ENCODE results near the gene RPS29. TPM values are rescaled to one million over a fixed set of nuclear protein-coding genes. Genes with fewer than 3 reads are reported as not detected.
"Not testable (repeated sequence)": the region's sequence is repeated elsewhere in the genome, so short reads cannot be mapped to it uniquely, and the experiment has no call there.

RPS29 gene
- total RNA-seq, 2 experiments from 2014 or later, result 1,759 to 2,048 TPM

- Mint-ChIP-seq H3K27me3 (no peaks in the 10 kb centered on the region), H3K9me3 (no peaks in the 10 kb centered on the region), H3K4me3 (no peak overlapping the region), H3K4me1 (peaks cover 26% of the 10 kb centered on the region), H3K27ac (peak overlapping the region; percentile 56), H3K36me3 (peaks cover 40% of the 10 kb centered on the region)
- no peak for DNase-seq
Measured at GRCh38 chr14:49615776-49616175, 29.6 kb upstream of the RPS29 start.

- peaks cover 26% of the 10 kb centered on the region for H3K4me1 Mint-ChIP-seq
- H3K9me3 Mint-ChIP-seq, result no peaks in the 10 kb centered on the region
- H3K27ac Mint-ChIP-seq, result no peak overlapping the region
- H3K27me3 Mint-ChIP-seq, result no peaks in the 10 kb centered on the region
- no peak for DNase-seq
- peaks cover 34% of the 10 kb centered on the region for H3K36me3 Mint-ChIP-seq
- H3K4me3 Mint-ChIP-seq, result no peak overlapping the region
Measured at GRCh38 chr14:49614196-49614595, 28.0 kb upstream of the RPS29 start.

GRCh38 chr14:49612671-49613070 is 26.5 kb upstream of the RPS29 start:
- Mint-ChIP-seq H3K4me1 (peaks cover 14% of the 10 kb centered on the region), H3K36me3 (peaks cover 23% of the 10 kb centered on the region), H3K27me3 (no peaks in the 10 kb centered on the region), H3K27ac (no peak overlapping the region), H3K4me3 (no peak overlapping the region), H3K9me3 (no peaks in the 10 kb centered on the region)
- no peak for DNase-seq

- Mint-ChIP-seq H3K36me3 (peaks cover 19% of the 10 kb centered on the region), H3K27me3 (no peaks in the 10 kb centered on the region), H3K4me3 (no peak overlapping the region), H3K27ac (no peak overlapping the region), H3K4me1 (peaks cover 12% of the 10 kb centered on the region), H3K9me3 (no peaks in the 10 kb centered on the region)
- no peak for DNase-seq
Measured at GRCh38 chr14:49612251-49612650, 26.1 kb upstream of the RPS29 start.

GRCh38 chr14:49607583-49607982 is 21.4 kb upstream of the RPS29 start:
- H3K36me3 Mint-ChIP-seq, result peaks cover 19% of the 10 kb centered on the region
- H3K9me3 Mint-ChIP-seq, result no peaks in the 10 kb centered on the region
- no peak overlapping the region for H3K4me3 Mint-ChIP-seq
- DNase-seq, result no peak
- H3K27me3 Mint-ChIP-seq, result no peaks in the 10 kb centered on the region
- H3K27ac Mint-ChIP-seq, result no peak overlapping the region
- H3K4me1 Mint-ChIP-seq, result peaks cover 7% of the 10 kb centered on the region

GRCh38 chr14:49598485-49599300 is 12.5 kb upstream of the RPS29 start, which contains the start of gene LRR1:
Gene LRR1, plus strand, starts transcription at chr14:49598940. Its CDS starts 81 bp downstream, at chr14:49599021.
- peak; percentile 87 for DNase-seq
- H3K27ac Mint-ChIP-seq, result peak within 1 kb of the TSS; percentile 97
- H3K9me3 Mint-ChIP-seq, result no peaks in the 10 kb centered on the region
- peaks cover 21% of the 10 kb centered on the region for H3K36me3 Mint-ChIP-seq
- peak within 1 kb of the TSS; percentile 99 for H3K4me3 Mint-ChIP-seq
- peaks cover 19% of the 10 kb centered on the region for H3K4me1 Mint-ChIP-seq
- H3K27me3 Mint-ChIP-seq, result no peaks in the 10 kb centered on the region

- no peaks in the 10 kb centered on the region for H3K9me3 Mint-ChIP-seq
- H3K36me3 Mint-ChIP-seq, result peaks cover 21% of the 10 kb centered on the region
- H3K4me1 Mint-ChIP-seq, result peaks cover 19% of the 10 kb centered on the region
Measured at GRCh38 chr14:49598189-49598484, 12.0 kb upstream of the RPS29 start.

GRCh38 chr14:49594347-49595091 is 8.3 kb upstream of the RPS29 start:
- Mint-ChIP-seq H3K4me3 (no peak overlapping the region), H3K27me3 (no peaks in the 10 kb centered on the region), H3K4me1 (peaks cover 10% of the 10 kb centered on the region), H3K36me3 (peaks cover 4% of the 10 kb centered on the region), H3K9me3 (no peaks in the 10 kb centered on the region), H3K27ac (no peak overlapping the region)
- no peak for DNase-seq

More at GRCh38 chr14:49598189-49598484, 12.0 kb upstream of the RPS29 start:
- Mint-ChIP-seq H3K27ac (peak overlapping the region; percentile 97), H3K27me3 (no peaks in the 10 kb centered on the region), H3K4me3 (peak overlapping the region; percentile 99)
- DNase-seq, result no peak

GRCh38 chr14:49593016-49593415 is 6.8 kb upstream of the RPS29 start:
- Mint-ChIP-seq H3K9me3 (no peaks in the 10 kb centered on the region), H3K4me1 (peaks cover 10% of the 10 kb centered on the region), H3K27me3 (no peaks in the 10 kb centered on the region), H3K36me3 (no peaks in the 10 kb centered on the region), H3K27ac (no peak overlapping the region), H3K4me3 (no peak overlapping the region)
- DNase-seq, result no peak

GRCh38 chr14:49589387-49589786 is 3.2 kb upstream of the RPS29 start:
- Mint-ChIP-seq H3K4me1 (peaks cover 16% of the 10 kb centered on the region), H3K4me3 (no peak overlapping the region), H3K36me3 (peaks cover 21% of the 10 kb centered on the region), H3K9me3 (no peaks in the 10 kb centered on the region), H3K27me3 (peaks cover 11% of the 10 kb centered on the region), H3K27ac (no peak overlapping the region)
- no peak for DNase-seq

GRCh38 chr14:49586673-49587460 is 687 bp upstream of the RPS29 start:
- Mint-ChIP-seq H3K4me3 (peak overlapping the region; percentile 92), H3K27me3 (peaks cover 11% of the 10 kb centered on the region), H3K36me3 (peaks cover 45% of the 10 kb centered on the region), H3K9me3 (no peaks in the 10 kb centered on the region), H3K4me1 (peaks cover 39% of the 10 kb centered on the region), H3K27ac (peak overlapping the region; percentile 100)
- no peak for DNase-seq

- peaks cover 57% of the 10 kb centered on the region for H3K36me3 Mint-ChIP-seq
- H3K4me1 Mint-ChIP-seq, result peaks cover 49% of the 10 kb centered on the region
- H3K27ac Mint-ChIP-seq, result peak overlapping the region; percentile 100
- H3K9me3 Mint-ChIP-seq, result not testable (repeated sequence)
- DNase-seq, result peak; percentile 12
- H3K27me3 Mint-ChIP-seq, result peaks cover 11% of the 10 kb centered on the region
- peak overlapping the region; percentile 92 for H3K4me3 Mint-ChIP-seq
Measured at GRCh38 chr14:49584981-49585640, 1.1 kb downstream of the RPS29 start.

GRCh38 chr14:49584058-49584457 is 2.1 kb downstream of the RPS29 start:
- peak overlapping the region; percentile 92 for H3K4me3 Mint-ChIP-seq
- H3K4me1 Mint-ChIP-seq, result peaks cover 55% of the 10 kb centered on the region

GRCh38 chr14:49583629-49584028 is 2.6 kb downstream of the RPS29 start:
- Mint-ChIP-seq H3K4me1 (peaks cover 59% of the 10 kb centered on the region), H3K9me3 (no peaks in the 10 kb centered on the region), H3K4me3 (peak overlapping the region; percentile 92), H3K27ac (peak overlapping the region; percentile 100), H3K36me3 (peaks cover 63% of the 10 kb centered on the region), H3K27me3 (peaks cover 11% of the 10 kb centered on the region)
- no peak for DNase-seq

More at GRCh38 chr14:49584058-49584457, 2.1 kb downstream of the RPS29 start:
- peak overlapping the region; percentile 100 for H3K27ac Mint-ChIP-seq
- peaks cover 60% of the 10 kb centered on the region for H3K36me3 Mint-ChIP-seq
- DNase-seq, result no peak
- no peaks in the 10 kb centered on the region for H3K9me3 Mint-ChIP-seq
- peaks cover 11% of the 10 kb centered on the region for H3K27me3 Mint-ChIP-seq
